Right lobe of liver (tissue), 6 donors: ENCODE data around the gene ARHGEF38. TPM values are rescaled to one million over a fixed set of nuclear protein-coding genes. Genes with fewer than 3 reads are reported as not detected.
"Not testable (repeated sequence)": the region's sequence is repeated elsewhere in the genome, so short reads cannot be mapped to it uniquely, and the experiment has no call there.

Experiments used
- ATAC-seq, 4 donors: fragments of 200-7000 bp; cut with Tn5 transposase; one replicate each; pipeline ENCODE4 v1.9.1; 2020; ENCODE audit warnings: mild to moderate bottlenecking in 4 of 4, moderate library complexity in 4 of 4
- DNase-seq, 3 donors: peaks; one replicate each; pipeline ENCODE4 v3.0.0-alpha.2; 2020
- H3K27ac ChIP-seq, 3 donors: fragments of 200-600 bp; one replicate each; pipeline ENCODE4 v1.8.0; 2022
- H3K27me3 ChIP-seq, 2 donors: fragments of 200-600 bp; one replicate each; pipeline ENCODE4 v1.8.0; 2022
- H3K36me3 ChIP-seq, 4 donors: fragments of 200-600 bp; sonication (generic) in 1 of 4; one replicate each; pipeline versions ENCODE4 v1.5.1 to v1.8.0; 2017 to 2022; ENCODE audit warnings: control low read depth in 1 of 4
- H3K4me1 ChIP-seq, 4 donors: fragments of 200-600 bp; sonication (generic) in 1 of 4; one replicate each; pipeline versions ENCODE4 v1.5.1 to v1.8.0; 2017 to 2022; ENCODE audit warnings: control low read depth in 1 of 4
- H3K4me3 ChIP-seq, 3 donors: fragments of 200-600 bp; one replicate each; pipeline ENCODE4 v1.8.0; 2022
- H3K9me3 ChIP-seq, 4 donors: fragments of 200-600 bp; sonication (generic) in 1 of 4; one replicate each; pipeline versions ENCODE4 v1.5.1 to v1.8.0; 2017 to 2022; ENCODE audit warnings: control low read depth in 1 of 4
- POLR2A ChIP-seq: fragments of 450-650 bp; IDR thresholded peaks from one replicate; pipeline ENCODE4 v1.6.1; 2017; ENCODE audit warnings: antibody characterized with exemption, mild to moderate bottlenecking
- WGBS: methylation state at CpG from one replicate; pipeline ENCODE4 v1.1.6; 2018; ENCODE audit warnings: low coverage, low lambda C conversion rate; ENCODE audit not compliant: insufficient coverage; ENCODE audit errors: missing lambda C conversion rate; 5-methylcytosine and 5-hydroxymethylcytosine counted together
- intact Hi-C, 2 donors: fragments of 100-400 bp; cut with DNase I; formaldehyde crosslinking; loops; one replicate each; pipeline versions ENCODE4 v1.11.2 to v1.14.1; 2022
- total RNA-seq, 6 experiments: library from RNA; depleted of rRNA in 2 of 6; stranded (reverse); fragments of >200 nt in 2 of 6; fragmentation: NEBNext Ultra II Directional in 3 of 6; extraction: Animal tissue kit (Norgen Biotek cat#: 25700) in 3 of 6; gene quantifications; one replicate each; pipeline versions ENCODE4 v1.1.0 to v1.2.4, GENCODE V29; 2016 to 2023
- TF ChIP-seq, protein P1 (sequence below), 4 donors: fragments of 200-600 bp in 3 of 4; fragments of 450-650 bp in 1 of 4; IDR thresholded peaks; one replicate each; pipeline versions ENCODE4 v1.5.1 to v1.8.0; 2016 to 2022; ENCODE audit warnings: antibody characterized with exemption in 4 of 4, mild to moderate bottlenecking in 2 of 4
- donor health status: DM: no; HTN: yes; CAD: no.
- donor health status: DM: no; HTN: no; CAD: no.
- donor health status: DM: no; HTN: no; CAD: no.
- donor health status: DM: no; HTN: yes; CAD: no.
- donor health status: DM: no; HTN: yes; CAD: no.

Gene ARHGEF38
- total RNA-seq, 6 experiments from 2014 or later: 0.06 to 0.55 (median 0.15) TPM

DNA sequence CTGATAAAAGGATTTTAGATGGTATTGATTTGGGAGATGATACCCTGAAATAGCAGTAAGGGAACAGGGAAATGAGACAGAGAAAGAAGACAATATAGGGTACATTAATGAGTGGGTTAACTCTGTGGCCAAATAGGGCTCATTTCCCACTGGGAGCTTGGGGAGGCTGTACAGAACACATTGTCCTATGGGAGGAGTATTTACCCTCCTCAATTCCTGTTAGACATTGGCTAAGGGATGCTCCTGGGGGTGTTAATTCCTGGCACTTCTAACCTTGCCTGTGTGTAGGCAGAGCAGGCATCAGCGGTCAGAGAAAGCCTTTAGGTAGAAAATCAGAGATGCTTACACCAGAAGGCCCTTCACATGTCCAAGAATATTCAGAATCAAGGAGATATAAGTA, 49.0 kb downstream of the ARHGEF38 start:
- Histone ChIP-seq H3K27me3 (no peaks in the 10 kb centered on the region), H3K9me3 (no peaks in the 10 kb centered on the region), H3K36me3 (no peaks in the 10 kb centered on the region), H3K4me1 (peaks cover 0 to 12% (median 0%) of the 10 kb centered on the region in 4 donors), H3K27ac (no peak overlapping the region), H3K4me3 (no peak overlapping the region)
- DNase-seq (no peak), ATAC-seq (peak; percentile 16 to 87 (median 64))
- intact Hi-C loops: no loop called here
- peak; percentile 35 for TF ChIP-seq POLR2A
- TF ChIP-seq, protein P1, sequence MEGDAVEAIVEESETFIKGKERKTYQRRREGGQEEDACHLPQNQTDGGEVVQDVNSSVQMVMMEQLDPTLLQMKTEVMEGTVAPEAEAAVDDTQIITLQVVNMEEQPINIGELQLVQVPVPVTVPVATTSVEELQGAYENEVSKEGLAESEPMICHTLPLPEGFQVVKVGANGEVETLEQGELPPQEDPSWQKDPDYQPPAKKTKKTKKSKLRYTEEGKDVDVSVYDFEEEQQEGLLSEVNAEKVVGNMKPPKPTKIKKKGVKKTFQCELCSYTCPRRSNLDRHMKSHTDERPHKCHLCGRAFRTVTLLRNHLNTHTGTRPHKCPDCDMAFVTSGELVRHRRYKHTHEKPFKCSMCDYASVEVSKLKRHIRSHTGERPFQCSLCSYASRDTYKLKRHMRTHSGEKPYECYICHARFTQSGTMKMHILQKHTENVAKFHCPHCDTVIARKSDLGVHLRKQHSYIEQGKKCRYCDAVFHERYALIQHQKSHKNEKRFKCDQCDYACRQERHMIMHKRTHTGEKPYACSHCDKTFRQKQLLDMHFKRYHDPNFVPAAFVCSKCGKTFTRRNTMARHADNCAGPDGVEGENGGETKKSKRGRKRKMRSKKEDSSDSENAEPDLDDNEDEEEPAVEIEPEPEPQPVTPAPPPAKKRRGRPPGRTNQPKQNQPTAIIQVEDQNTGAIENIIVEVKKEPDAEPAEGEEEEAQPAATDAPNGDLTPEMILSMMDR (IDR thresholded peaks at IDR 0.05): no peak
- no CpG with 5 or more reads among the region's 1 CpG for WGBS

DNA sequence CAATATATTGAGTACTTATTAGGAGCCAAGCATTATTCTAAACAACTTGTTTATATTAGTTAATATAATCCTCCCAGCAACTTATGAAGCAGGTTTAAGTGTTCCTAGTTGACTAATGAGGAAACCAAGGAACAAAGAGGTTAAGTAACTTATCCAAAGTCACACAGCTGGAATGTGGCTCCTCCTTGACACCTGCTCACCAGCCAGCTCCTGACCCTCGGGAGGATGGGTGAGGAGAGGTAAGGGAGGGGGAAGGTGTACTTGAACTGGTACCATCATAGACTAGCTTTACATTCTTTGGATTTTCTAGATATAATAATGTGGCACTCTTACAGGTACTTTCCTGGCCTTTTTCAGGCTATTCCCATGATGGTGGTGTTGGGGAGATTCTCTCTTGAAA, 50.7 kb downstream of the ARHGEF38 start:
- H3K4me3 ChIP-seq: no peak overlapping the region
- DNase-seq: no peak
- no peak for ATAC-seq
- no peaks in the 10 kb centered on the region for H3K9me3 ChIP-seq
- intact Hi-C loops: no loop called here
- H3K27ac ChIP-seq: no peak overlapping the region
- H3K36me3 ChIP-seq: no peaks in the 10 kb centered on the region
- H3K4me1 ChIP-seq: peaks cover 0 to 5% (median 0%) of the 10 kb centered on the region in 4 donors
- TF ChIP-seq, protein P1 (IDR thresholded peaks at IDR 0.05): no peak
- TF ChIP-seq POLR2A: no peak
- 42% methylated on average over 1 of the region's 1 CpG for WGBS
- no peaks in the 10 kb centered on the region for H3K27me3 ChIP-seq

DNA sequence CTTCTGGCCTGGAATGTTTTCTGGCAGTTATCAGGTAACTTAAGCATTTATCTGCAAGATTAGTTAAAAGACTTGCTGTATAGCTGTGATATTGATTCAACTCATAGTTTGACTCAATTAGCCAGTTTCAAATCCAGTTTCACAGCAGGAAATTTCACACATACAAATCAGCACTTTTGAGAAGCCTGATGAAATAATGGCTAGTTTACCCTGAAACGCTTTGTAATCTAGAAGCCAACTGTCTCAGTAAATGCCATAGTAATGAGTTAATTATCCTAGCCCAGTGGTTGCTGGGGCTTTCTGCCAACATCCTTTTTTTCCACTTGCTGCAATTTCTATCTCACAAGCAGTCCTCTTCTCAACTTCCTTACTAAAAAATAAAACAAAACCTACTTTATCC, 53.1 kb downstream of the ARHGEF38 start:
- H3K27me3 ChIP-seq: no peaks in the 10 kb centered on the region
- no peaks in the 10 kb centered on the region for H3K4me1 ChIP-seq
- peak in 2 of 4 donors; percentile 17 to 62 for ATAC-seq
- no peaks in the 10 kb centered on the region for H3K9me3 ChIP-seq
- no peak overlapping the region for H3K27ac ChIP-seq
- intact Hi-C loops: no loop called here
- no peak overlapping the region for H3K4me3 ChIP-seq
- no peak for TF ChIP-seq POLR2A
- TF ChIP-seq, protein P1 (IDR thresholded peaks at IDR 0.05): no peak
- H3K36me3 ChIP-seq: no peaks in the 10 kb centered on the region
- WGBS: 20% methylated on average over 1 of the region's 1 CpG
- DNase-seq: no peak

DNA sequence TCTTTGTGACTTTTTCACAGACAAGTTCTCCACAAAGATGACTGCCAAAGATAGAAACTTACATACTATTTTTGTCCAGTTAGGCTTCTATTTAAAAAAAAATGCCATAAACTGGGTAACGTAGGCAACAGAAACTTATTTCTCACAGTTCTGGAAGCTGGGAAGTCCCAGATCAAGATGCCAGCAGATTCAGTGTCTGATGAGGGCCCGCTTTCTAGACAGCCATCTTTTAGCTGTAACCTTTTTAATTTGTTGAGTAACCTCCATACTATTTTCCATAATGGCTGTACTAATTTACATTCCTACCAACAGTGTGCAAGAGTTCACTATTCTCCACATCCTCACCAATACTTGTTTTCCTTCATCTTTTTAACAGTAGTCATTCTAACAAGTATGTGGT, 55.5 kb downstream of the ARHGEF38 start:
- no peak for DNase-seq
- Histone ChIP-seq H3K4me1 (no peaks in the 10 kb centered on the region), H3K9me3 (no peaks in the 10 kb centered on the region), H3K27ac (no peak overlapping the region), H3K27me3 (no peaks in the 10 kb centered on the region), H3K4me3 (no peak overlapping the region), H3K36me3 (no peaks in the 10 kb centered on the region)
- TF ChIP-seq, protein P1 (IDR thresholded peaks at IDR 0.05): no peak
- TF ChIP-seq POLR2A: no peak
- 73% methylated on average over 2 of the region's 2 CpGs for WGBS
- intact Hi-C loops: no loop called here
- no peak for ATAC-seq

DNA sequence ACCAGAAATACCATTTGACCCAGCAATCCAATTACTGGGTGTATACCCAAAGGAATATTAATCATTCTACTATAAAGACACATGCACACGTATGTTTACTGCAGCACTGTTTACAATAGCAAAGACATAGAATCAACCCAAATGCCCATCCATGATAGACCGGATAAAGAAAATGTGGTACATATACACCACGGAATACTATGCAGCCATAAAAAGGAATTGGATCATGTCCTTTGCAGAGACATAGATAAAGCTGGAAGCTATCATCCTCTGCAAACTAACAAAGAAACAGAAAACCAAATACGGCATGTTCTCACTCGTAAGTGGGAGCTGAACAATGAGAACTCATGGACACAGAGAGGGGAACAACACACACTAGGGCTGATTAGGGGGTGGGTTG, 57.4 kb downstream of the ARHGEF38 start:
- H3K27me3 ChIP-seq, H3K36me3 ChIP-seq, H3K27ac ChIP-seq, H3K4me1 ChIP-seq, DNase-seq, H3K9me3 ChIP-seq, intact Hi-C loops, H3K4me3 ChIP-seq, ATAC-seq: not testable (repeated sequence)
- 92% methylated on average over 5 of the region's 5 CpGs for WGBS
